RPMI7951 (cell line): Measurements from ENCODE around the gene OR2B3. TPM values are rescaled to one million over a fixed set of nuclear protein-coding genes. Genes with fewer than 3 reads are reported as not detected.
"Not testable (repeated sequence)": the region's sequence is repeated elsewhere in the genome, so short reads cannot be mapped to it uniquely, and the experiment has no call there.

Experiments used
- DNase-seq: peaks from one replicate; pipeline ENCODE4 v3.0.0-alpha.2; 2012; ENCODE audit warnings: low read depth
- total RNA-seq: library from RNA; depleted of rRNA; stranded (reverse); fragments of >200 nt; shearing (Covaris generic); gene quantifications from 2 replicates; pipeline ENCODE4 v1.2.3, GENCODE V29; 2014; rRNA removed

The OR2B3 gene
- total RNA-seq: not detected in 2 replicates

DNA sequence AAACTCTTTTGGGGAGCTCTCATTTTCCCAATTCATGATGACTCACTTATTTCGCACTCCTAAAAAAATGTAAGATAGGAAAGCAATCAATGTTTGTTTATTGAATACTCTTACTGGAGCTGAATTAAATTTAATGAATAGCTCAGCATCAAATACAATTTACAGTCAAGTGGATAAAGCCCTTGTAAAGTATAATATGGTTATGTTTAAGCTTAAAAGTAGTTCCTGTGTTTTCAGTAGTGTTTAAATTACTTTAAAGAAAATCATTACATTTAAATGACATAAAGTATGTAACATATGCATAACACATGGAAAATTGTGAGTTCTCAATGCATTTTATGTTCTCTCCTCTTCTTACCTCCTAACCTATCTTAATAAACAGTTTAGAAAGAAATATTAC lies at the start of gene OR2B3:
Gene OR2B3 (minus strand): TSS at position 101 of the 400 bp plus-strand sequence. CDS start 65 bp downstream, at position 36.
- no peak for DNase-seq

GRCh38 chr6:29131691-29132090 lies 44.6 kb upstream of the OR2B3 start:
- DNase-seq: peak; percentile 1

DNA sequence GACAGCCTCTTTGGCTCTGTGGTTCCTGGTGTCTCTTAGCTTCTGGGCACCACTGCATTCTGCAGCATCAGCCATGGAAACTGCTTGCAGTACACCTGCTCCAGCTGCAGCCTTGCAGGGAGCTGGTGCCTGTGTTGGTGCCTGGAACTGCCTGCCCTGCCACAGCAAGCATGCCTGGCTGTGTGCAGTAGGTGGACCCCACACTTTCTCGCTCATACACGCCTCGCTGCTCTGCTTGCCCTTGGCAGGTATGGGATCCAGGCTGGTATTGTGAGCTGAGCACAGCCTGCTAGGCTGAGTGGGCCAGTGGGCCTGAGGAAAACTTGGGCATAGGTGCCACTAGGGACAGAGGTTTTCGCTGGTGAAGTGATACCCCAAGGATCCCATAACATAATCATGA lies 43.5 kb upstream of the OR2B3 start:
- DNase-seq: no peak

DNA sequence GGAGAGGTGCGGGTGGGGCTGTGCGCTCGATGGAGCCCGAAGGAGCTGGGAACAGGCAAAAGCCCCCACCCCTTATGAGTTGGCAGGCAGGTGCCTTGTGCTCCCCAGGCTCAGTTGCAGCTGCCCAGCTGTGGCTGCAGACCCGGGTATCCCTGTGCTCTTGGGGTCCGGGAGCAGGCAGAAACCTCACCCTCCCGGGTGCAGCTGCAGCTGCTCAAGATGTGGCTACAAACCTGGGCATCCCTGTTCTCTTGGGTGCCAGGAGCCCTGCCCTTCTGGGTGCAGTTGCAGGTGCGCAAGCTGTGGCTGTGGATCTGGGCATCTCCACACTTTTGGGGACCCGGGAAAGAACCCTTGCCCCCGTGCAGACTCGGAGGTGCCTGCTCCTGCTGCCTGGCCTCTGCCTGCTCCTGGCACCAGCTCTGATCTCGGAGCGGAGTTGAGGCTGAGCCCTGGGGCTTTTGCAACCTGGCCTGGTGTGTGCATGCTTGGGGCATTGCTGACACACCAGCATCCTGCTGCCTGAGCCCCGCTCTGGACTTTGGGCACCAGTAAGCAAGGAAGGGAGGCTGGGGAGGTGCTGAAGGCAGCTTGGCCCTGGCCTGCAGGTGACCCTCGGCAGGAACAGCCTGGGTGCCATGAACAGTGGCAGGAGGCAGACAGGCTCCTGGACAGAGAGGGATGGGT lies 42.4 kb upstream of the OR2B3 start:
- DNase-seq: no peak

- not testable (repeated sequence) for DNase-seq
These were observed 27.9 kb upstream of the OR2B3 start for GRCh38 chr6:29114964-29115363.

DNA sequence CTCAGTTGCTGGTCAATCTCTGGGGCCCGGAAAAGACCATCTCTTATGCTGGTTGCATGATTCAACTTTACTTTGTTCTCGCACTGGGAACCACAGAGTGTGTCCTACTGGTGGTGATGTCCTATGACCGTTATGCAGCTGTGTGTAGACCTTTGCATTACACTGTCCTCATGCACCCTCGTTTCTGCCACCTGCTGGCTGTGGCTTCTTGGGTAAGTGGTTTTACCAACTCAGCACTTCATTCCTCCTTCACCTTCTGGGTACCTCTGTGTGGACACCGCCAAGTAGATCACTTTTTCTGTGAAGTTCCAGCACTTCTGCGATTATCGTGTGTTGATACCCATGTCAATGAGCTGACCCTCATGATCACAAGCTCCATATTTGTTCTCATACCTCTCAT lies 25.0 kb upstream of the OR2B3 start:
- no peak for DNase-seq

- no peak for DNase-seq
These were observed 20.6 kb upstream of the OR2B3 start, which contains the start of gene OR2J3 for GRCh38 chr6:29107758-29108157. Gene OR2J3 (plus strand): TSS chr6:29108058. CDS start chr6:29111891, 3,833 bp downstream.

DNA sequence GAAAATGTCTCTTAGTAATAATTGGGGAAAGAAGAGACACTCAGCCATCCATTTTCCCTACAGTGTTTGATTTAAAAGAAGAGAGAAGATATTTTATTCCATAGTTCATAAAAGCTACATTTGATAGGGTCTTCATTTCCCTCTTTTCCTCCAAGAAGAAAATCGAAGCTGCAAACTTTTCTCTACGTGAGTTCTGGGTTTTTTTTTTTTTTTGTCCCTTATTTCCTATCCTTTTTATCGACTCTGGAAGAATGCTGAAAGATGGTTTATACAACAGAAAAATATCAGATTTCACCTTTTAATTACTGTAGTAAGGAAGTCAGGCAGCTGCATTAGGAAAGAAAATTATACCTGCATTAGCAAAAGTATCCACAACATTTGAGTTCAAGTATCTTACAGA lies 12.1 kb upstream of the OR2B3 start, which contains the start of gene OR2J1:
Gene OR2J1 (plus strand): TSS at position 301 of the 400 bp plus-strand sequence. CDS start 1,453 bp downstream, outside the sequence.
- no peak for DNase-seq

GRCh38 chr6:29097803-29098202 lies 10.7 kb upstream of the OR2B3 start:
- DNase-seq: no peak

- no peak for DNase-seq
These were observed 5.8 kb upstream of the OR2B3 start for GRCh38 chr6:29092957-29093356.

DNA sequence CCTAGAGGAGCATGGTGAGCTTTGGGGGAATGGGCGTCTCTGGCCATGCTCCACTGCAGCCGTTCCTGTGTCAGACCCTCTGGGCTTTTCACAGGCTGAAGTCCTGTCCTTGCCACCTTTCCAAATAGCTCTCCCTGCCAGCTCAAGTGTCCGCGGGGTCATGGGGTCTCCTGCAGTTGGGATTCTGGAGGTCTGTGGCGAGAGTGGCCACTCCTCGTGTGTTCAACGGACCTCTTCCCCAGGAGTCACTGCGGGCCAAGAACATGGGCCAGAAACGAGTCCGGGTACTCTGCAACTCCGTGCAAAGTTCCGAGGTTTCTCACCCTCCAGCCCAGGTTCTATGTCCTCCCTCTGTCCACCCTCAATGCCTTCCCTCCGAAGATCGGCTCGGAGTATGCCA lies 4.7 kb downstream of the OR2B3 start:
- no peak for DNase-seq

- no peak for DNase-seq
These were observed 5.8 kb downstream of the OR2B3 start for GRCh38 chr6:29081312-29081711.

DNA sequence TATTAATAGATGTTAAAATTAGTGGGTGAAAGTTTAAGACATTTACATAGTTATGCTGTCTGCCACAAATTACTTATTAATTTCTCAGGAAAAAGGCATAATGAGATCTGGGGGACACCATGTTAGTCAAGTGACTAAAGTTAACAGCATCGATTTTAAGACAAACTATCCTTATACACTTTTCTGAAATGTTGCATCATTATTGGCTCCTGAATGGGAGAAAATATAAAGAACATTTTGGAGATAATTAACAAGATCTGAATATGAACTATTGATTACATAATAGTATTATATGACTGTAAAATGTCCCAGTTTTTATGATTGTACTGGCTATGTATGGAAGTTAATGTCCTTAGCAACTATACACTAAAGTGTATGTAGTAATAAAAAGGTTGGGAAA lies 7.9 kb downstream of the OR2B3 start:
- no peak for DNase-seq

GRCh38 chr6:29071831-29072723 lies 15.0 kb downstream of the OR2B3 start:
- DNase-seq: peak; percentile 51

DNA sequence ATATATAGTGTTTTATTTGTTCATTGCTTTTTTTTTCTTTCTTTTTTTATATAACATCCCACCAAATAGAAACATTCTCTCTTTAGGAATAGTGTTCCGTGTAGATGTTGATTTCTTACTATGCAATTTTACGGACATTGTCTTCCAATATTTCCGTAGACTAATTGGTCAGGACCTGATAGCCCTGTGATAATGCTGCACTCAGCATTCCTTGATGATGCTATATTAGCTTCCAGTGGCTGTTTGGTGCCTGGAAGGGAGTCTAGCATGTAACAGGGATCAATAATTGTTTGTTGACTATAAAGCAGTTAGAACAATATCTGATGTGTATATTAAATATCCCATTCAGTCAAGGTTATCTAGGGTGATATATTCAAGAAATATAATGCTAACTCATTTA lies 35.4 kb downstream of the OR2B3 start:
- no peak for DNase-seq

GRCh38 chr6:29045075-29045474 lies 42.0 kb downstream of the OR2B3 start, which contains the start of gene OR2W1:
Gene OR2W1 (minus strand): TSS chr6:29045175. CDS start chr6:29045175, 0 bp downstream.
- DNase-seq: no peak

Other genes starting within 250 kb of the OR2B3 start
- 47.3 and 62.2 TPM in 2 replicates for gene TRIM27, start 163.3 kb downstream of the OR2B3 start, total RNA-seq
- 1.1 and 2.4 TPM in 2 replicates for gene ZNF311, start 82.0 kb downstream of the OR2B3 start, total RNA-seq
- gene OR2W1, start 42.1 kb downstream of the OR2B3 start, total RNA-seq: not detected in 2 replicates
- not detected in 2 replicates for gene OR2J1, start 12.2 kb upstream of the OR2B3 start, total RNA-seq
- not detected in 2 replicates for gene OR2J3, start 20.7 kb upstream of the OR2B3 start, total RNA-seq
- gene OR2J2, start 83.6 kb upstream of the OR2B3 start, total RNA-seq: not detected in 2 replicates
- gene OR14J1, start 214.4 kb upstream of the OR2B3 start, total RNA-seq: not detected in 2 replicates